SKM-1 (cell line): ENCODE measurements around the gene DUS1L.

ENCODE experiments used
- DNase-seq: peaks from one replicate; lab custom pipeline; 2025; ENCODE audit not compliant: unreplicated experiment; lab: John Stamatoyannopoulos, UW

Gene DUS1L

DNA sequence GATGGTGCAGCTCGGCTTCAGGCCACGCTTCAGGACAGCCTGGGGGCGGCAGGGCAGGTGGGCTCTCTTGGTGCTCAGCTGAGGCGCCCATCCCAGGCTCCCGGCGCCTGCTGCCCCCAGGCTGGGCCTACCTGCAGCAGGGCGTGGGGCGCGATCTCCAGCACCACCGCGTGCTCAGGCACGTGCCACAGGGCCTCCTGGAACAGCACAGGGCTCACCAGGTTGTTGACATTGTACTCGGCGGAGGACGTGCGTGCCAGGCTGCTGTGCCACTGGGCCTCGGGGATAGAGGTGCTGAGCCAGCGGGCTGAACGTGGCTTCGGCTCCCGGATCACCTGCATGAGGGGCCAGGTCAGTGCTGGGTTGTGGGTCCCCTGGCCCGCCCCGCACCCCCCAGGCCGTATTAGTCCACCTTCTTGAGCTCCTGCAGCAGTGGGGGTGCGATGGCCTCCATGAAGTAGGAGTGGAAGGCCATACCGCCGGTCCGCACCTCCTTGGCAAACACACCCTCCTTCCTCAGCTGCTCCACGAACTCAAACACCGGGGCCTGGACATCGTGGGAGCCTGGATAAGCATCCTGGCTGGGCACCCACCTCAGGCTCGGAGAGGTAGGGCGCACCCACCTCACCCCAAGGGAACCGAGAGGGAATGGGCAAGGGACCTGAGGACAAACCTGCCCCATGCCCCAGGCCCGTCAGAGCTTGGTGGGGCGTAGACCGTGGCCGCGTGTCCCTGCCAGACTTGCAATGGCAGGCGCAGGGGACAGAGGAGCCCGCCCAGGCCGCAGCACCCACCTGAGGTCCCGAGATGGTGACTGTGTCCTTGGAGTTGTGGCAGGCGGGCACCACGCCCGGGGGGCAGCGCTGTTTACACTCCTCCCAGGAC is 23.5 kb upstream of the DUS1L start:
- DNase-seq, result no peak

DNA sequence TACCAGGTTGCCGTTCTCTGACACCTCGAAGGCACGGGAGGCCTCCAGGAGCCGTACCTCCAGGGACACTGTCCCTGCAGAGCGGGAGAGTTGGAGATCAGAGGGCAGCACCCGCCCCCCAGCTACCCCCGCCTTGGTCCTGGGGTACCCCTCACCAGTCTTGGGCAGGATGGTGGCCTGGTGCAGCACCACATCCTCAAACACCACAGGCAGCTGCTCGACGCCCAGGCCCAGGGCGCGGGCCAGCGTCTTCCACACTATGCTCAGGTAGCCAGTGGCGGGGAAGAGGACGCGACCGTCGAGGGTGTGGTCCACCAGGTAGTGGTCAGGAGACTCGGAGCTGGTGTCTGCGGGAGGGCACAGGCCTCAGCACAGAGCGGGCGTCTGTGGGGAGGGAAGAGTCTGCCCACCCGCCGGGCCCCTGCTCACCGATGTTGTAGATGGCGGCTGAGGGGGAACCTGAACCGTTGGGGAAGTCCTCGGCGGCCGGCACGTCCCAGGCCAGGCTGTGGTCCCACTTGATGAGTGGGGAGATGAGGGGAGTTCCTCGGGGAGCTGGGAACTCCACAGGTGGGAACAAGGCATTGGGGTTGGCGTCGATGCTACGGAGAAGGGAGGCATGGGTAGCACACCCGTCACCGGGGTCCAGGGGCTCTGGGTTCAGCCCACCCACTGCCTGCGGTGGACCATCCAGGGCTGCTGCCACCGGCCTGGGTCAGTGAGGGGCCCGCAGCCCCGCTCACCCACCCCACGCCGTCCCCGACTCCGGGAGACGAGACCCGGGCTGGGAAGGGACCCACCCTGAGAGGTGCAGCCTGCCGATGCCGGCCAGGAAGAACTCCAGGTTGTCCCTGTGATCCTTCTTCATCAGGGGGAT is 22.6 kb upstream of the DUS1L start:
- no peak for DNase-seq

GRCh38 chr17:82086941-82087906 is 21.6 kb upstream of the DUS1L start:
- no peak for DNase-seq

DNA sequence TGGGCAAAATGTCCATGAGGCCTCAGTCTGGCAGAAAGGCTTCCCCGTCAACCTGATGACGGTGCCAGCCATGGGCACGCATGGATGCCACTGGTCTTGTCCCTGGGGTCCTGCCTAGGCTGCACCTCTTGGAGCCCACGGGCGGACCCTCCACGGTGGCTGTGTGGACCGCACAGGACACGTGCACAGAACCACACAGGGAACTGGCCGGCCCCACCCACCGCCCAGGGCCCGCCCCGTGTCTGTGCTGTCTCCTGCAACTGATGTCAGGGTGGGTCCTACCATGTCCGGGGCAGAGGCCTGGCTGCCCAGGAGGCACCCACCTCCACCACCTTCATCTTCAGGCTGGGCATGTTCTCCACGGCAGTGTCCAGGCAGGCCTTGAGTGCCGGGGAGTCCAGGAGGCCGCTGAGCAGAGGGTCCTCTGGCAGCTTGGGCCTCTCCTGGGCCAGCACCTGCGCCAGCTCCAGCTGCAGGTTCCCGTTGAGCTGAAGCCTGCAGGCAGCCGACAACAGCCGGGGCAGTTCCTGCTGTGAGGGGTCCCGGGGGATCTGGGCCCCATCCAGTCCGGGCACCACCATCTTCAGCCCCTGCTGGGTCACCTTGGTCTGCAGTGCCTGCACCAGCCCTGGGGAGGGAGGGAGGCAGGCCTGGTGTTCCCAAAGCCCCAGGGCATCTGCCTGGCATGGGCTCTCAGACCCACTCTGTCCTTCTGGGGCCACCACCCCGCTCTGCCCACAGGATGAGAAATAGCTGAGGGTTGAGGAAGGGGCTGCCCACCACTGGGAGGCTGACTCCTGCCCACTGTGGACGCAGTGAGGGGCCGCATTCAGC is 20.5 kb upstream of the DUS1L start:
- no peak for DNase-seq

DNA sequence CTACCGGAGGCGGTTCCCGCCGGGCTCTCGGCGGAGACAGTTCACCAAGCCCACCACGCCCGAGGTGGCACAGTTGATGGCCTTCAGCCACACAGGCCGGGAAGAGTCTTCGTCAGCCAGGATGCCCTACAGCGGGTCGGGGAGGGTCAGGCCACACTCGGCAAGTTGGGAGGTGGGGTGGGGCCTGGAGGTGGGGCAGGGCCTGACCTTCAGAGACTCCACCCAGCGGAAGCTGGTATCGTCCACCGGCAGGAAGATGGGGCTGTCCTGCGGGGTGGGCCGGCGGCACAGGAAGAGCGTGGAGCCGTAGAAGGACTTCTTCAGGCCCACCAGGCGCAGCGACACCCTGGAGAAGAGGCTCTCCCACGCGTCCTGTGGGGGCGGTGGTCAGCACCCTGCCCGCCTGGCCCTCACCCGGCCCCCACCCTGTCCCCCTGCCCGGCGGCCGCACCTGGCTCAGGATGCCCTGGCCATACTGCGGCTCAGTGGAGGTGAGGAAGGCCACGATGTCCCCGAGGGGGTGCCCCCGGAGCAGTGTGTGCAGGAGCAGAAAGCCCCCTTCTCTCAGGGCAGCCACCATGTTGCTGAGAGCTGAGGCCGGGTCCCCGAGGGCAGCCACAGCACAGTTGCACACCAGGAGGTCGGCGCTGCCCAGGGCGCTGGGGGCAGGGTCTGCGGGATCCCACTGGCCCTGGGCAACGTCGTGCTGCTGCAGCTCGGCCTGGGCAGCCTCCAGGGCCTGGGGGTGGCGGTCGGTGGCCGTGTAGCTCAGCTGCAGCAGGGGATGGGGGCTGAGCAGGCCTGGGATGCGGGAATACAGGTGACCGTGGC is 19.6 kb upstream of the DUS1L start:
- DNase-seq, result no peak

DNA sequence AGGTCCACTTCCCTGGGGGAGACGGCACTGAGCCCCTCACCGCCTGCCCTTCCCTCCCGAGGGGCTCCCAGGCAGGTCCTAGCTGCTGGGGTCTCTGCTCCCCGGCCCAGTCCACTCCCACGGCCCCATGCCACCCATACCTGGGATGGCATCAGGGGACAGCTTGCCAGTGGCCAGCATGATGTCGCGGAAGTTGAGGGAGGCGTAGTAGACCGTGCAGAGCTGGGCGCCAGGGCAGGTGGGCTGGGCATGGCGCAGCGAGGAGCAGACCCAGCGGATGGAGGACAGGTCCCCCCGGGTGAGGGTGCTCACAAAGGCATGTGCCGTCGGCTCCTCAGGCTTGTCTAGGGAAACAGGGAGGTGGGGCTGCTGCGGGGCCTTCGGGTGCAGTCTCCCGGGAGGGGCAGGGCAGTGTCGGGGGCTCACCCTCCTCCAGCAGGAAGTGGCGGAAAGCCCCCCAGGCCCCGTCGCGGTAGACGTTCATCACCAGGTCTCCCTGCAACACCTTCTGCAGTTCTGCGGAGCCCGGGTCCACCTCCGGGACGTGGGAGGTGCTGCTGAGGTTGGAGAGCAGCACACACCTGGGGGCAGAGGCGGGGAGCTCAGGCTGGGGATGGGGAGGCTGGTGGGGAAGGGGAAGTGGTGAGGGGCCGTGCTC is 18.9 kb upstream of the DUS1L start:
- no peak for DNase-seq

DNA sequence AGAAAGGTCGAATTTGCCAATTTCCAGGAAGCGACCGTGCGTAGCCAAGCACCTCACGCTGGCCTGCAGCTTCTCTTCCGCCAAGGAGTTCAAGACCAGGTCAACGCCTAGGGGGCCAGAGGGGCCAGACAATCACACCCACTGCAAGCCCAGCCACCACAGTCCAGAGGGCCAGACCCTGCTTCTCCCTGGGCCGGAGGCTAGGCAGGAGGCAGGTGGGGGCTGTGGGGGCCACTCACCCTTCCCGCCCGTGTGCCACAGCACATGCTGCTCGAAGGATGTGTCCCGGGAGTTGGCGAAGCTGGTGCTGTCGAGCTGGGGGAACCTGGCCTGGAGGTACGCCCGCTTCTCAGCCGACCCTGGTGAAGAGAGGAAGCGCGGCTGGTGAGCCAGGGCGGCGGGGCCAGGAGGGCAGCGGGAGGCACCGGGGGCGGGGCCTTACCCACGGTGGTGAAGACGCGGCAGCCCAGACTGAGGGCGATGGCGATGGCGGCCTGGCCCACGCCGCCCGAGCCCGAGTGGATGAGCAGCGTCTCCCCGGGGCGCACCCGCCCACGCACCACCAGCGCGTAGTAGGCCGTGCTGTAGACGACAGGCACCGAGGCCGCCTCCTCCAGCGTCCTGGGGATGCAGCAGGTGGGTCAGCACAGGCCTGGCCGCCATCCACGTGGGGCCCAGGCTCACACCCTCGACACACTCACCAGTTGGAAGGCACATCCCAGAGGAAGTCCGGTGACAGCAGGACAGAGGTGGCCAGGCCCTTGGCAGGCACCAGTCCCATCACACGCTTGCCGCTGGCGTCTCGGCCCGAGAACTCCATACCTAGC is 18.1 kb upstream of the DUS1L start:
- DNase-seq, result no peak

- no peak for DNase-seq
These were observed 17.4 kb upstream of the DUS1L start for GRCh38 chr17:82083009-82083408.

GRCh38 chr17:82082456-82082855 is 16.9 kb upstream of the DUS1L start:
- DNase-seq, result no peak

- DNase-seq, result no peak
These were observed 16.4 kb upstream of the DUS1L start for GRCh38 chr17:82081966-82082365.

GRCh38 chr17:82081546-82081945 is 15.9 kb upstream of the DUS1L start:
- no peak for DNase-seq

GRCh38 chr17:82080789-82081464 is 15.3 kb upstream of the DUS1L start:
- DNase-seq, result no peak

DNA sequence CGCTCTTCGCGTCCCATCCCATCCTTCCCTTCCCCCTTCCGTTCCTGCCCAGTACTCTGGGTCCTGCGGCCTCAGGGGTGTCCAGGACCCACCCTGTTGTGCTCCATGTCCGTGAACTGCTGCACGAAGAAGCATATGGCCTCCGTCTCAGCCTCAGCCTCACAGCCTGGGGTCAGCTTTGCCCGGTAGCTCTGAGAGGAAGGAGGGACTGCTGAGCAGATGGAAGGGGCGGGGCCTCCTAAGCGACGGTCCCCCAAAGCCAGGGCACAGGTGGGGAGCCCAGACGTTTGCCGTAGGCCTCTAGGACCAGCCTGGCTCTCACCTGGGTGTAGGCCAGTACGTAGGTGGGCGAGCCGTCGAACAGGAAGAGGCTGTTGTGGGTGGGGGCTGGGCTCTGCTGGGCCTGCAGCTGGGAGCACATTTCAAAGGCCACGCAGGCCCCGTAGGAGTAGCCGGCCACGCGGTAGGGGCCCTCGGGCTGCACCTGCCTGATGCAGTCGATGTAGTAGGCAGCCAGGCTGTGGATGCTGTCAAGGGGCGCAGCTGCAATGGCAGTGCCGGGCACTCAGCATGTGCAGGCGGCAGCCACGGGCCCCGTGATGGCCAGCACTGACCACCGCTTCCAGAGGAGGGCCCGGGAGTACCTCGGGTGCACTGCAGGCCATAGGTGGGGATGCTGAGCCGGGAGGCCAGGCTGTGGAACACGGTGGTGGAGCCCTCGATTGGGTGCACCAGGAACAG is 14.6 kb upstream of the DUS1L start:
- no peak for DNase-seq

DNA sequence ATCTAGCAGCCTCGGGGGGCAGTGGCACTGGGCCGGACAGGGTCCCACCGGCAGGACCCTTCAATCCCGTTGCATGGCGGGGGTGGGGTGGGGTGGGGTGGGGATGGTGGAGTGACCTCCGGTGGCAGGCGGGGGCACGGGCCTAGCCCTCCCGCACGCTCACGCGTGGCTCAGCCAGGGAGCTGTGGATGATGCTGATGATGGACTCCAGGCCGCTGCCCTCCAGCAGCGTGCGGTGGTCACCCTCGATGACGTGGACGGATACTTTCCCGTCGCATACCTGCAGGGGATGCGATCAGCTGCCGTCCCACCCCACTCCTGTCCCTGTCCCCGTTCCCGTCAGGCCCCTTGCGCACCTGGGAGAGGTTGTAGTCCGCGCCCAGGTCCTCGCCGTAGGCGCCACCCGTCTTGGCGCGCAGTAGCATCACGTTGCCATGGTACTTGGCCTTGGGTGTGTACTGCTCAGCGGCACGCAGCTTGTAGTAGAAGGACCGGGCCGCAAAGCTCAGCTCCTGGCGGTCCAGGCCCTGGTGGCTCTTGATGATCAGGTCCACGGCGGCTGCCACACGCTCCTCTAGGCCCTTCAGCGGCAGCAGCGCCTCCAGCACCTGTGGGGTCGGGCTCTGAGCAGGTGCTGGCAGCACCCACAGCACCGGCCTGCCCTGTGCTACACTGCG is 13.5 kb upstream of the DUS1L start:
- no peak for DNase-seq

- DNase-seq, result no peak
These were observed 12.8 kb upstream of the DUS1L start for GRCh38 chr17:82078433-82078832.
